ENCODE measurements around the gene AZIN2.

DNA sequence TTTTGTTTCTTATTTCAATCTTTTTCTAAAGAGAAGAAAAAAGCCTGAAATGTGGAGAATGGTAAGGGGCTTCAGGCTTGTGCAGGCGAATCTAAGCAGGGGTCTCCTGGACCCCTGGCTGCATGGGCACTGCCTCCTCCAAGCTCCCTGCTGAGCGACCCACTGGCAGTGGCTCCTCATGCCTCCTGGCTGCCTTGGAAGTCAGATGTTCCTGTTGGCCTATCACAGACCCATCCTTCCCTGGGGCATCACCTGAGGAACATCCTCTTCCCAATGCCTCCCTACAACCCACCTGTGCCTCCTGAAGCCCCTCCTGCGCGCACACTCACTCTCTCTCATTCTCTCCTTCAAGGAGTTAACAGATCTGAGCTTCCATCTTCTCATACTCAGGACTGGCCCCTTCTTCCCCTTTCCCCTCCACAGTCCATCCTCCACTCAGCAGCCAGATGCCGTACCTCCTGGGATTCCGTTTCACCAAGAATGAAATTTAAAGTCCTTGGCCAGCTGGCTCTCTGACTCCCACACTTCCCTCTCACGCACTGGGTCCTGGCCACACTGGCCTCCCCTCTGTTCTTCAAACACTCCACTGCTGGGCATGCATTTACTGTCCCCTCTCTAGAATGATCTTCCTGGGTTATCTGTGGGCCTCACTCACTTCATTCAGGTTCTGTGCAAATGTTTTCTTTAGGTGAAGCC is 41.7 kb downstream of the AZIN2 start:
- TF ChIP-seq, protein P1, sequence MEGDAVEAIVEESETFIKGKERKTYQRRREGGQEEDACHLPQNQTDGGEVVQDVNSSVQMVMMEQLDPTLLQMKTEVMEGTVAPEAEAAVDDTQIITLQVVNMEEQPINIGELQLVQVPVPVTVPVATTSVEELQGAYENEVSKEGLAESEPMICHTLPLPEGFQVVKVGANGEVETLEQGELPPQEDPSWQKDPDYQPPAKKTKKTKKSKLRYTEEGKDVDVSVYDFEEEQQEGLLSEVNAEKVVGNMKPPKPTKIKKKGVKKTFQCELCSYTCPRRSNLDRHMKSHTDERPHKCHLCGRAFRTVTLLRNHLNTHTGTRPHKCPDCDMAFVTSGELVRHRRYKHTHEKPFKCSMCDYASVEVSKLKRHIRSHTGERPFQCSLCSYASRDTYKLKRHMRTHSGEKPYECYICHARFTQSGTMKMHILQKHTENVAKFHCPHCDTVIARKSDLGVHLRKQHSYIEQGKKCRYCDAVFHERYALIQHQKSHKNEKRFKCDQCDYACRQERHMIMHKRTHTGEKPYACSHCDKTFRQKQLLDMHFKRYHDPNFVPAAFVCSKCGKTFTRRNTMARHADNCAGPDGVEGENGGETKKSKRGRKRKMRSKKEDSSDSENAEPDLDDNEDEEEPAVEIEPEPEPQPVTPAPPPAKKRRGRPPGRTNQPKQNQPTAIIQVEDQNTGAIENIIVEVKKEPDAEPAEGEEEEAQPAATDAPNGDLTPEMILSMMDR (IDR thresholded peaks at IDR 0.05; ENCODE audit: control extremely low read depth in 1 of 3, insufficient read depth in 1 of 3, low read depth in 1 of 3, low read length in 3 of 3), result no peak
- no peak for TF ChIP-seq RXRA (IDR thresholded peaks at IDR 0.05; ENCODE audit: insufficient read depth, low read depth, low read length)
- TF ChIP-seq MAFK (IDR thresholded peaks at IDR 0.05; ENCODE audit: low read depth, low read length), result no peak
- no peak for TF ChIP-seq RFX5 (IDR thresholded peaks at IDR 0.05; ENCODE audit: borderline replicate concordance, low read depth, low read length)

Data from H1 (cell line).